HUES6 (cell line): ENCODE data around the gene ANKRD29.

Experiments used
- H3K27ac ChIP-seq: 2 replicates; pipeline ENCODE4 v1.7.0; 2013; ENCODE audit warnings: low read depth, mild to moderate bottlenecking, low read length, inconsistent platforms
- H3K27me3 ChIP-seq: 2 replicates; pipeline ENCODE4 v1.6.1; 2013; ENCODE audit warnings: low read length; ENCODE audit not compliant: control insufficient read depth, insufficient read depth
- H3K36me3 ChIP-seq: 2 replicates; pipeline ENCODE4 v1.6.1; 2013; ENCODE audit warnings: low read length; ENCODE audit not compliant: control insufficient read depth, insufficient read depth
- H3K4me1 ChIP-seq: 2 replicates; pipeline ENCODE4 v1.6.1; 2013; ENCODE audit warnings: low read length; ENCODE audit not compliant: control insufficient read depth, insufficient read depth
- H3K4me3 ChIP-seq: 2 replicates; pipeline ENCODE4 v1.5.1; 2013; ENCODE audit warnings: low read depth, low read length
- H3K9ac ChIP-seq: one replicate; pipeline ENCODE4 v1.6.1; 2013; ENCODE audit warnings: mild to moderate bottlenecking, low read length
- H3K9me3 ChIP-seq: 2 replicates; pipeline ENCODE4 v1.6.1; 2013; ENCODE audit warnings: low read depth, low read length; ENCODE audit not compliant: control insufficient read depth, insufficient read depth

Gene ANKRD29

GRCh38 chr18:23683155-23683554 lies 20.4 kb upstream of the ANKRD29 start:
- H3K27ac ChIP-seq: no peak overlapping the region
- no peak overlapping the region for H3K9ac ChIP-seq
- H3K4me3 ChIP-seq: no peak overlapping the region
- peaks cover 22% of the 10 kb centered on the region for H3K27me3 ChIP-seq
- H3K36me3 ChIP-seq: no peaks in the 10 kb centered on the region
- no peaks in the 10 kb centered on the region for H3K4me1 ChIP-seq
- no peaks in the 10 kb centered on the region for H3K9me3 ChIP-seq

DNA sequence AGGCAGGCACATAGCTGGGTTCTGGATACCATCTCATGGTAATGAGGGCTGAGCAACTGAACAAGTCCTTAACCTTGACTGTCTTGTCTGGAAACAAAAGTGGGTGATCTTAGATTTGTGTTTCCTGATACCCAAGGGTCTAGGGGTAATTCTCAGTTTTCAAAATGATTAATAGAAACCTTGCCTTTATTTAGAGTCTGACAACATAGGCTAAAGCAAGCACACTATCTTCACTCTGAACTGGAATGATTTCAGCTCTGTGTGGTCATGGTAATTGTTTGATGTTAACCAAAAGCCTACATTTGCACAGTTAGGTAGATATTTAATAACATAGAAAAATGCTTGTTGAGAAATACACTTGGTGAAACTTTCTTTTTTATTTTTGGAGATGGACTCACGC lies 19.8 kb upstream of the ANKRD29 start:
- Histone ChIP-seq H3K27me3 (peaks cover 16% of the 10 kb centered on the region), H3K27ac (no peak overlapping the region), H3K4me1 (no peaks in the 10 kb centered on the region), H3K9ac (no peak overlapping the region), H3K4me3 (no peak overlapping the region), H3K36me3 (no peaks in the 10 kb centered on the region), H3K9me3 (no peaks in the 10 kb centered on the region)

- H3K9me3 ChIP-seq: no peaks in the 10 kb centered on the region
- no peaks in the 10 kb centered on the region for H3K36me3 ChIP-seq
- H3K27ac ChIP-seq: no peak overlapping the region
- H3K27me3 ChIP-seq: peaks cover 14% of the 10 kb centered on the region
- H3K4me1 ChIP-seq: no peaks in the 10 kb centered on the region
- no peak overlapping the region for H3K4me3 ChIP-seq
- H3K9ac ChIP-seq: no peak overlapping the region
These were observed 19.3 kb upstream of the ANKRD29 start for GRCh38 chr18:23682045-23682444.

DNA sequence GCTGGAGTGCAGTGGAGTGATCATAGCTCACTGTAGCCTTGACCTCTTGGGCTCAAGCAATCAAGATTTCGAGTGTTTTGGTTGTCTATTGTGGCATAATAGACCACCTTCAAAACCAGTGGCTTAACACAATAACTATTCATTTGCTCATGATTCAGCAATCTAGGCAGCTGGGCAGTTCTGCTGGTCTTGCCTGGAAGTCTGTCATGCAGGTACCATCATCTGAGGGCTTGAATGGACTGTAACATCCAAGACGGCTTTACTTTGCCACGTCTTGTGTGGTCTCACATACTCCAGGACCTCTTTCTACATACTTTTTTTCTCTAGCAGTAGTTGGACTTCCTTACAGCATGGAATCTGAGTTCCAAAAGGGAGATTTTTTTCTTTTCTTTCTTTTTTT lies 13.2 kb upstream of the ANKRD29 start:
- Histone ChIP-seq H3K4me3 (no peak overlapping the region), H3K9me3 (no peaks in the 10 kb centered on the region), H3K4me1 (no peaks in the 10 kb centered on the region; the same call in 1 of the 2 replicates), H3K36me3 (no peaks in the 10 kb centered on the region), H3K9ac (no peak overlapping the region), H3K27ac (no peak overlapping the region), H3K27me3 (no peaks in the 10 kb centered on the region)

DNA sequence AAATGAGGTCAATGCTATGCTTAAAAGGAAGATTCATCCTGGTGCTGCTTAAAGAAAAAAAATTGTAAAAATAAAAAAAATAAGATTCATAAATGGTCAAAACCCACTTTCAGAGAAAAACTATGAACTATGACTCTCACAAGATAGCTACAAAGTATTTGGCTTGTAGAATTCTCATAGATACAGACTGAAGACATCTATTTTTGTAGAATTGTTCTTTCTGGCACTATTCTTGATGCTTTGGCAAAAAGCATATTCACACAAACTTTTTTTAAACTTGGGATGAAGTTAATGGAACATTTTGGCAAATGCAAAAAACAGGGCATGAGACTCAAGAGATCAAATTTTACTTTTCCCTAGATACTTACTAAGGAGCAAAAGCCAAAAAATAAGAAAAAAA lies 12.5 kb upstream of the ANKRD29 start:
- H3K9ac ChIP-seq: no peak overlapping the region
- no peaks in the 10 kb centered on the region for H3K9me3 ChIP-seq
- no peaks in the 10 kb centered on the region for H3K27me3 ChIP-seq
- no peaks in the 10 kb centered on the region; the same call in 1 of the 2 replicates for H3K4me1 ChIP-seq
- no peaks in the 10 kb centered on the region for H3K36me3 ChIP-seq
- no peak overlapping the region for H3K27ac ChIP-seq
- no peak overlapping the region for H3K4me3 ChIP-seq

GRCh38 chr18:23673725-23674124 lies 11.0 kb upstream of the ANKRD29 start:
- Histone ChIP-seq H3K9me3 (no peaks in the 10 kb centered on the region), H3K27me3 (no peaks in the 10 kb centered on the region)

DNA sequence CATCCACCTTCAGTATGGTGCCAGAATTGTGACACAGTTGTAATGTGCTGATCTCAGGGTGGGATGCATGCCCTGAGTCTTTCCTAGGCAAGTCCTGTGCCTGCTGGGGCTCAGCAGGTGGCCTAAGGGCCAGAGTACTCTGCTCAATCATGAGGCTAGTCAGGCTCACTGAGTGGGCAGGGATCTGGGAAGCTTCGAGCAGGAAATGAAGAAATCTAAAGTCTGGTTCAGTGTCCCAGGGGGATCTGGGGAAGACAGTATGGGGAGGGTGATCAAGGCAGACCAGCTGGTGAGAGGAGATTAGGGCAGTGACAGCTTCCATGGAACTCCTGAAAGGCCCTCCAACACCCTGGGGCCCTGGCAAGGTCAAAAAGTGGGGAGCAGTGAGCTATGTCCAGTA lies 8.9 kb upstream of the ANKRD29 start:
- H3K4me1 ChIP-seq: peaks cover 11% of the 10 kb centered on the region
- H3K27me3 ChIP-seq: no peaks in the 10 kb centered on the region
- H3K36me3 ChIP-seq: no peaks in the 10 kb centered on the region

More at GRCh38 chr18:23673725-23674124, 11.0 kb upstream of the ANKRD29 start:
- H3K9ac ChIP-seq: no peak overlapping the region
- no peaks in the 10 kb centered on the region for H3K36me3 ChIP-seq
- H3K4me3 ChIP-seq: no peak overlapping the region
- no peak overlapping the region for H3K27ac ChIP-seq
- peaks cover 5% of the 10 kb centered on the region for H3K4me1 ChIP-seq

DNA sequence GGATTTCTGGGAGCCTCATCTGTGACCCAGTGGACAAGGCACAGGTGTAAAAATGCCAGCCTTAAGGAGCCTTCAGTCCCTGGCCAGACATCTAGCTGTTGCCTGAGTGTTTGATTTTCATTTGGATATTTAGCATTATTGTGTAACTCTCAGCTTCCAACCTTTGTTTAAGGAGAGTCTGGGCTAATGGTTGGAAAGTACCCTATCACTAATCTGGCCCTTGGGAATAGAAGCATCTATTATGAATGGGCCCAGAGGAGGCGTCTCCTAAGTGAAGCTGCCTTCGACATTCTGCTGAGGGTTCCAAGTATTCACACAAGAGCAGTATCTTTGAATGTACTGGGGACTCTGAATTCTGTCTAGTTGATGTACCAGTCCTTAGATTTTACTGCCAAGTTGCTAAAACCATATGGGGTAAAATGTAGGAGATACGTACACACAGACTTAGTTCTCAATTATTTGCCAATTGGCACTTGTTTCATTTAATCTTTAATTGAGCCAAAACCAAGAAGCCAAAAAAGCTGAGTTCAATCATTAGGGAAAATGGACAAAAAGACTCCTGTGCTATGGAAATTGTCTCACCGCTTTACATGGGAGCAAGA lies 7.2 kb upstream of the ANKRD29 start:
- Histone ChIP-seq H3K4me1 (peaks cover 11% of the 10 kb centered on the region), H3K36me3 (no peaks in the 10 kb centered on the region), H3K4me3 (no peak overlapping the region), H3K27ac (no peak overlapping the region), H3K27me3 (no peaks in the 10 kb centered on the region; the same call in 1 of the 2 replicates), H3K9ac (no peak overlapping the region), H3K9me3 (no peaks in the 10 kb centered on the region)

More for the DNA sequence above, 8.9 kb upstream of the ANKRD29 start:
- Histone ChIP-seq H3K9ac (no peak overlapping the region), H3K9me3 (no peaks in the 10 kb centered on the region), H3K27ac (no peak overlapping the region), H3K4me3 (no peak overlapping the region)

DNA sequence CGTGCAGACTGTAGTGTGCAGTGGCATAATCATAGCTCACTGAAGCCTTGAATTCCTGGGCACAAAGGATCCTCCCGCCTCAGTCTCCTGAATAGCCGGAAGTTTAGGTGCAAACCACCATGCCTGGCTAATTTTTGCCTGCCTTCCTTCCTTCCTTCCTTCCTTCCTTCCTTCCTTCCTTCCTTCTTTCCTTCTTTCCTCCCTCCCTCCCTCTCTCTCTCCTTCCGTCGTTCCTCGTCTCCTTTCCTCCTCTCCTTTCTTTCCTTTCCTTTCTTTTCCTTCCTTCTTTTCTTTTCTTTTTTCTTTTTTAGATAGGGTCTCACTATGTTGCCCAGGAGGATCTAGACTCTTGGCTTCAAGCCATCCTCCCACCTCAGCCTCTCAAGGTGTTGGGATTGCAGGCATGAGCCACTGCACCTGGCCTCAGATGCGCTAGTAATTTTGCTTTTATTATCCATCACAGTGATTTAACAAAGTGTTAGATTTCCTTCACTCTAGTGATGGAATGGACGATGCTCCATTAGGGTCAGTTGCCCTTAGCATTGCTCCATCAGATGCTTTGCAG lies 6.6 kb upstream of the ANKRD29 start:
- Histone ChIP-seq H3K4me1 (peaks cover 11% of the 10 kb centered on the region), H3K4me3 (no peak overlapping the region), H3K9ac (no peak overlapping the region), H3K27me3 (no peaks in the 10 kb centered on the region; the same call in 1 of the 2 replicates), H3K9me3 (no peaks in the 10 kb centered on the region), H3K36me3 (no peaks in the 10 kb centered on the region), H3K27ac (no peak overlapping the region)

- H3K9me3 ChIP-seq: no peaks in the 10 kb centered on the region
- H3K9ac ChIP-seq: no peak overlapping the region
- H3K4me3 ChIP-seq: peak overlapping the region; percentile 8; the same call in 1 of the 2 replicates
- peaks cover 11% of the 10 kb centered on the region for H3K4me1 ChIP-seq
- H3K27me3 ChIP-seq: peaks cover under 1% of the 10 kb centered on the region; the same call in 1 of the 2 replicates
- H3K36me3 ChIP-seq: no peaks in the 10 kb centered on the region
- H3K27ac ChIP-seq: no peak overlapping the region
These were observed 6.0 kb upstream of the ANKRD29 start for GRCh38 chr18:23668731-23669130.

DNA sequence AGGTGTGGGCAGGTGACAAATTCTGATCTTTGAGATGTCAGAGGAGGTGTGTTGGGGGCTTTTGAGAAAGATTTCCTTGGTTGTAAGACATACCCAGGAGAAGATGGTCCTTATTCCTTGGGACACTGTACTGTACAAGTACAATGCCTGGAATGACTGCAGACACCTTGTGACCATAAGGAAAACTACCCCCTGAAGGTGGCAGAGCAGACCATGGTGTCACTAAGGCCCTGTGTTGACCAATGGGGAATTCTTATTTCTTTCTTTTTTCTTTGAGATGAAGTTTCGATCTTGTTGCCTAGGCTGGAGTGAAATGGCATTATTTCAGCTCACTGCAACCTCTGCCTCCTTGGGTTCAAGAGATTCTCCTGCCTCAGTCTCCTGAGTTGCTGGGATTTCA lies 4.4 kb upstream of the ANKRD29 start:
- Histone ChIP-seq H3K27ac (no peak overlapping the region), H3K9ac (no peak overlapping the region), H3K9me3 (no peaks in the 10 kb centered on the region), H3K4me1 (peaks cover 11% of the 10 kb centered on the region), H3K4me3 (no peak overlapping the region), H3K36me3 (no peaks in the 10 kb centered on the region), H3K27me3 (peaks cover 14% of the 10 kb centered on the region)
